Measurements from ENCODE around the gene MAEA. TPM values are rescaled to one million over a fixed set of nuclear protein-coding genes. Genes with fewer than 3 reads are reported as not detected.

Gene MAEA
- total RNA-seq, 1 donor = 54.8 TPM

GRCh38 chr4:1246111-1246881, 43.4 kb upstream of the MAEA start:
- H3K4me3 ChIP-seq (ENCODE audit: low read depth, low read length) = peak overlapping the region; percentile 75
- DNase-seq (ENCODE audit: low read depth) = no peak
- no peak for TF ChIP-seq CTCF (IDR thresholded peaks at IDR 0.05; ENCODE audit: insufficient read depth, low read length)

- DNase-seq (ENCODE audit: low read depth) = no peak
These were observed 42.5 kb upstream of the MAEA start for GRCh38 chr4:1246901-1247863.

GRCh38 chr4:1247864-1248244, 41.8 kb upstream of the MAEA start:
- H3K4me3 ChIP-seq (ENCODE audit: low read depth, low read length) = peak overlapping the region; percentile 75
- TF ChIP-seq CTCF (IDR thresholded peaks at IDR 0.05; ENCODE audit: insufficient read depth, low read length) = no peak
- no peak for DNase-seq (ENCODE audit: low read depth)

More at GRCh38 chr4:1246901-1247863, 42.5 kb upstream of the MAEA start:
- peak overlapping the region; percentile 75 for H3K4me3 ChIP-seq (ENCODE audit: low read depth, low read length)
- no peak for TF ChIP-seq CTCF (IDR thresholded peaks at IDR 0.05; ENCODE audit: insufficient read depth, low read length)

- H3K4me3 ChIP-seq (ENCODE audit: low read depth, low read length) = peak within 1 kb of the TSS; percentile 75
- DNase-seq (ENCODE audit: low read depth) = peak; percentile 84
- no peak for TF ChIP-seq CTCF (IDR thresholded peaks at IDR 0.05; ENCODE audit: insufficient read depth, low read length)
These were observed 41.2 kb upstream of the MAEA start, which contains the start of gene CTBP1 for GRCh38 chr4:1248245-1249147. Gene CTBP1 (minus strand): TSS chr4:1249130. CDS start chr4:1241331, 7,799 bp downstream.

- no peak for TF ChIP-seq CTCF (IDR thresholded peaks at IDR 0.05; ENCODE audit: insufficient read depth, low read length)
- peak overlapping the region; percentile 68 for H3K4me3 ChIP-seq (ENCODE audit: low read depth, low read length)
- peak; percentile 82 for DNase-seq (ENCODE audit: low read depth)
These were observed 40.5 kb upstream of the MAEA start for GRCh38 chr4:1249148-1249730.

All from fibroblast of the aortic adventitia (primary cell).